Hepatic stellate cell (primary cell): Measurements from ENCODE around the gene IDH3G.

Source experiments
- DNase-seq: peaks from one replicate; pipeline ENCODE4 v3.0.0; 2011; ENCODE audit warnings: low spot score

Gene IDH3G

DNA sequence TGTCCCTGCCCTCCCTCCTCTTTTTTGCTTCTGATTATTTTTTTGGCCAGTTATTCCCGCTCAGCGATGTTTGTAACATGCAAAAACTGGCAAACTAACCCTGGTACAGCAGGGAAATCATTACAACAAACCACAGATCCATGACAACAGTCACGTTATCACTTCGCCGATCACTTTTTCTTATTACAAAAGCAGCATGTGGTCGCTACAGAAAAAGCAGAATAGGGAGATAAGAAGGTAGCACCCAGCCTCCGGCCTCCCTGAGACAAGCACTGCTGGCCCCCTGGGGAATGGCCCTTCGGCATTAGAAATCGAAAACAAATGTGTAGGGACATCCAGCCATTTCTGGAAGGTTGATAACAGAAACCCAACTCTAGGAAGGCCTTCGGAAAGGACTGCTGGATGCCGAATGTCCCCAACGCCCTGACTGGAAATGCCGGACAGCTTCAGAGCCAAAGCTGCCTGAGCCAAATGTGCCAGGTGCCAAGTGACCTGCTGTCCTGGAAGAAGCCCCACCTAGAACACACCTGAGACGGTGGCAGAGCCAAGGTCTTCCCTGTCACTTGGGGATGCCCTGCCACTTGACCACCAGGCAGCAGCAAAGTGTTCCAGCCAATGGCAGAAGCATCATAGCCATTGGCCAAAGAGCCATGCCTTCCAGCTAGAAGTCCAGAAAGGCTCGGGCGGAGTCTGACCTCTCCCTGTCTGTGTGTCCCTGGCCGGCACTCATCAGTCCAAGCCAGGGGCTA is 2.9 kb downstream of the IDH3G start:
- DNase-seq = no peak

DNA sequence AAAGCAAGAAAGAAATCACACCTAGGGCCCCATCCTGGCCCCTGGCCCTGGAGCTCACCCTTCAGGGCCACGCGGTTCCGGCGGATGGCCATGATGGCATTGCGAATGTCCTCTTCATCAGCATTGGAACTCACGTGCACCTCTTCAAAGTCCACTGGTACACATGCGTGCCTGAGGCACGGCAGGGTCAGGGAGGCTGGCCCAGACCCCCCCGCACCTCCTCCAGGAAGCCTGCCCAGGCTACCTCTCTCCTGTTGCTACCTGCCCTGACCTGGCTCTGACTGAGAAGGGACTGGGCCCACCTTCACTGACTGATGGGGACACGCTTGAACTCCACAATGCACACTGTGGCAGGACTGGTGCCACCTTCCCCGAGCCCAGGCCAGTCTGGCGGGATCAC is 4.5 kb downstream of the IDH3G start:
- DNase-seq = no peak

DNA sequence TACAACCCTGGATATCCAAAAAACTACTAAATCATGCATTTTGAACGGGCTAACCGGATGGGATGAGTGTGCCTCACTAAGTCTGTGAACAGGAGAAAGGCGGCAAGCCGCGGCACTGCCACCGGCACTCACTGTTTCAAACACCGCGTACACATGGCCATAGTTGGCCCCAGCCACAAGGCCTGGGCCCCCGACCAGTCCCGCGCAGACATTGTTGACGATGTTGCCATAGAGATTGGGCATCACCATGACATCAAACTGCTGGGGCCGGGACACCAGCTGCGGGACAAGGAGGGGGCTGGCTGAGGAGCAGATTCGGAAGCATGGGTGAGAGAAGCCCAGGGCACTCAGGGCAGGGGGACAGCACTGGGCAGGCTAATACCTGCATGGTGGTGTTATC is 7.5 kb downstream of the IDH3G start:
- DNase-seq = no peak

DNA sequence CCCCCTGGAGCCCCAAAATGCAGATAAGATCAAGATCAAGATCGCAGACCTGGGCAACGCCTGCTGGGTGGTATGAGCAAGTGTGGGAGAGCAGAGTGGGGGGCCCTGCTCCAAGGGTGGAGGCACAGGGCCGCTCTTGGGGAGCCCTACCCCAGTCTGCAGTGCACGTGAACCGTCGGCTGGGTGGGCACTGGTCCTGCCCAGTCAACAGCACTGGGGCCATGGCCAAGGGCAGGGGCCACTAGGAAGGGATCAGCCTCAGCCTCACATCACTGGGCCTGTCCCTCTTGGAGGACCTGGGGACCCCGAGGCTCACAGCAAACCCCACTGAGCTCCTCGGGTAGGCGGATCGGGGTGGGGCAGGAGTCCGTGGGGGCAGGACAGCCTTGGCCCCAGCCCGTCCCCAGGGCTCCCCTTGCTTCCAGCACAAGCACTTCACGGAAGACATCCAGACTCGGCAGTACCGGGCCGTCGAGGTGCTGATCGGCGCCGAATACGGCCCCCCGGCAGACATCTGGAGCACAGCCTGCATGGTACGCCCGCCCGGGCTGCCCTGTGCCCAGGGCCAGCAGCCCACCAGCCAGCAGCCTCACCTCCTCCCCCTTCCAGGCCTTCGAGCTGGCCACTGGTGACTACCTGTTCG is 9.7 kb downstream of the IDH3G start:
- no peak for DNase-seq

DNA sequence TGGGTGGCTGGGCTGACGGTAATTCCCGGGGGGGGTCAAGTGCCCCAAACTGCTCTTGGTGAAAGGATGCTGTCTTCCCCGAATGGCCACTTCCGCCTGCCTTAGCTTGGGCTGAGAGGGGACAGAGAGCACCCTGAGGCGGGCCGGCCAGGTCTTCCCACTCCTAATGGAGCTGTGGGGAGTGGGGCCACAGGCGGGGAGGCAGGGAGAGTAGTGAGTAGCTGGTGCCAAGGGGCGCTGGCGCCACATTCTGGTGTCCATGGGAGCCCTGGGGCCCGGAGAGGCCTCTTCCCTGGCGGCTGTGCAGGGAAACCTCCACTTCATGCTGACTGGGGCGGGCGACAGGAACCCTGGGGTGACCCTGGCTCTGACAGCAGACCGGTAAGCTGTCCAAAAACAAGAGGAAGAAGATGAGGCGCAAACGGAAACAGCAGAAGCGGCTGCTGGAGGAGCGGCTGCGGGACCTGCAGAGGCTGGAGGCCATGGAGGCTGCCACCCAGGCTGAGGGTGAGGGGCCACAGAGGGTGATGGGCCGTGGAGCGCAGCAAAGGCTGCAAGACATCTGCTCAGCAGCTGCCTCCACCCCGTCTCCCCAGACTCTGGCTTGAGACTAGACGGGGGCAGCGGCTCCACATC is 10.7 kb downstream of the IDH3G start:
- DNase-seq = no peak

DNA sequence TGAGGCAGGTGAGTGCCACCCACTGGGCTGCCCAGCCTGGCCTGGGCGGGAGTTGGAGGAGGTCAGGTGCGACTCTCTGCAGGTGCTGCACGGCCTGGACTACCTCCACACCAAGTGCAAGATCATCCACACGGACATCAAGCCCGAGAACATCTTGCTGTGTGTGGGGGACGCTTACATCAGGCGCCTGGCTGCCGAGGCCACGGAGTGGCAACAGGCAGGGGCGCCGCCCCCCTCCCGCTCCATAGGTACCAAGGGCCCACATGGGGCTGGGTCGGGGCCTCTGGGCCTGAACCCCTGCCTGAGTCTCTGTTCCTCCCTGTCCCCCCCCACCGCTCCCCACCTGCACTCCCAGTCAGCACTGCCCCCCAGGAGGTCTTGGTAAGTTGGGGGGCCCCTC is 11.3 kb downstream of the IDH3G start:
- DNase-seq = no peak

DNA sequence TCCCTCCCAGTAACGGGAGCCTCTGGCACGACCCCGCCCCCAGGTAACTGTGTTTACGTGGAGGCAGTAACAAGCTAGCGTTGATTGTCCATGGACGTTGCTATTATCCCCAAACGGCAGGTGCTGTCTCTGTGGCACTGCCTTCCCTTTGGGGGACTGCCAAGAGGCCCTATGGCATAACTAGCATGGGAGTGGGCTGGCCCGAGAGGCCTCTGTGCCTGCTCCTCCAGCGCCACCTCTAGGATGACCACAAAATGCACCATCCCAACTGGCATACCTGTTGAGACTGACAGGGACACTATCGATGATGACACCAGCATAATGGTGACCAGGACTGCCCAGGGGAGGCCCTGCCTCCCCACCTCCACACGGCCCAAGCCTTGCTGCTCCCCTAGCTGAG is 11.9 kb downstream of the IDH3G start:
- no peak for DNase-seq

DNA sequence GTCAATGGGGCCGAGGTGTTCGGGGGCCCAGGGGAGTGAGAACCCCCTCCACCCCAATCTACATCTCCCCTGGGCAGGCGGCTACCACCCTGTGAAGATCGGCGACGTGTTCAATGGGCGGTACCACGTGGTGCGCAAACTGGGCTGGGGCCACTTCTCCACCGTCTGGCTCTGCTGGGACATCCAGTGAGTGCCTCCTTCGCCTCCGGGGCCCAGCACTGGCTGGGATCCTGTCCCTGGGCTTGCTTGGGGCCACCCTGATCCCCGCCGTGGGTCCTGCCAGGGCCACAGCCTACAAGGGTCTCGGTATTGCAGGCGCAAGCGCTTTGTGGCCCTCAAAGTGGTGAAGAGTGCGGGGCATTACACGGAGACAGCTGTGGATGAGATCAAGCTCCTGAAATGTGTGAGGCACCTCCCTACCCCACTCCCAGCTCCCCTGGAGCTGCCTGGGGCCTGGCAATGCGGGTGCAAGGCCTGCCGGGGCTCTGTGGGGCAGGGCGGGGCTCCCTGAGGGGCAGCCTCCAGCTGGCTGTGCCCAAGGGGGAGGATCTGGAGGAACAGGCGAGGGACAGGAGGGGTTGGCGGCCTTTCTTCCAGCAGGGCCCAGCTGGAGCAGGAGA is 12.6 kb downstream of the IDH3G start:
- DNase-seq = no peak

DNA sequence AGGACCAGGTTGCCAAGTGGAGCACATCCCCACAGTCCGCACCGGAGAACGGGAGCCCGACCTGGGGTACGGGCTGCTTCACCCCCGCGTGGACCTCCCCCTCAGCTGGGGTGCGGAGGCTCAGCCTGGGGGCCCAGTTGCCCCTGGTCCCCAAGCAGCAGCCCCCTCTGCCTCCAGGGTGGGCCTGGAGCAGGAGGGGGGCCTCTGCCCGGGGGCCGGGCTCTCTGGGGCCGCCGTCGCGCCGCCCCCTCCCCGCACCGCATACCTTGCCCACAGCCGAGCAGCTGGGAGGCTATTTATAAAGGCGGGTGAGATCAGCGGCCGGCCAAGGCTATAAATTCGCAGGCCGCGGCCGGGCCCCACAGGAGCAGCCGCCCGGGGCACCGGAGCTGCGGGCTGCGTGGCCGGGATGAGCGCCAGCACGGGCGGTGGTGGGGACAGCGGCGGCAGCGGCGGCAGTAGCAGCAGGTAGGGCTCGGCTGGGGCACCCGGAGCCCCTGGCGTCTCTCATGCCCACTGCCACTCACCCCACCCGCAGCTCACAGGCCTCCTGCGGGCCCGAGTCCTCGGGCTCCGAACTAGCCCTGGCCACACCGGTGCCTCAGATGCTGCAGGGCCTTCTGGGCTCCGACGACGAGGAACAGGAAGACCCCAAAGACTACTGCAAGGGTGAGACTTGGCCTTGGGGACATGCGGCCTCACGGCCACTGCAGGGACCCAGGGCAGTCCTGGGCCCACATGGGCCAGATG is 13.3 kb downstream of the IDH3G start, which contains the start of gene SRPK3:
Gene SRPK3 (plus strand): TSS at position 364 of the 750 bp plus-strand sequence. CDS start 46 bp downstream, at position 410.
- peak; percentile 72 for DNase-seq

DNA sequence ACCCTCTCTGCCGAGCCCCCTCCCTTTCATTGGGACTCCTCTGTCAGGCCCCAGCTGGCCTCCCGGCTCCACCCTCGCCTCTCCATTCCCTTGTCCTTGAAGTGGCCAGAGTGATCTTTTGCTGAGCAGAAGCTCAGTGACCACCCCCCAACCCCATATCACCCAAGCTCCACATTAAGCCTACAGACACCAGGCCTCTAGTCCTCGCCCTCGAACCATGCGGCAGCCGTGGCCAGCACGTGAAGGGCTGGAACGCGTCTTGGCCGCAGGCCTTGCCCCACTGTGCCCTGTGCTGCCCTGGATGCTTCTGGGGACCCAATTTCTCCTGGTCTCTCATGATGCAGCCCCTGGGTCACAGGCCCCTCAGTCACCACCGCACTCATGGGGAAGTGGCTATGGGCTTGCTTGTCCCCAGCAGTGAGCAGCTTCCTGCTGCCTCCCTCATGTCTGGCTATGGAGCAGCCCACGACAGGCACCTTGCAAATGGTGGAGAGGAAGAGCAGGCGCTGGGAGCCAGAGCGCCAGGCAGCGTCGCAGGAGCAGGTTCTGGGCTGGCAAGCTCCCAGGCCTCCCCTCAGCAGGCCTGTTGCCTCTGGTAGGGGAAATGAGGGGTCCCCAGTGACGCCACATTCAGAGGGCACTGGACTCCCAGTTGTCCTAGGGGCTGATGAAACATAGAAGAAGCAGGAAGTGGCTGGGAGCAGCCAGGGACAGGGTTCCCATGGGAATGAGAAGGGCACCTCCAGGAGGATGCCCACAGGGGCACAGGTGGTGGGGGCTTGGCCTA is 14.1 kb downstream of the IDH3G start:
- DNase-seq = no peak

DNA sequence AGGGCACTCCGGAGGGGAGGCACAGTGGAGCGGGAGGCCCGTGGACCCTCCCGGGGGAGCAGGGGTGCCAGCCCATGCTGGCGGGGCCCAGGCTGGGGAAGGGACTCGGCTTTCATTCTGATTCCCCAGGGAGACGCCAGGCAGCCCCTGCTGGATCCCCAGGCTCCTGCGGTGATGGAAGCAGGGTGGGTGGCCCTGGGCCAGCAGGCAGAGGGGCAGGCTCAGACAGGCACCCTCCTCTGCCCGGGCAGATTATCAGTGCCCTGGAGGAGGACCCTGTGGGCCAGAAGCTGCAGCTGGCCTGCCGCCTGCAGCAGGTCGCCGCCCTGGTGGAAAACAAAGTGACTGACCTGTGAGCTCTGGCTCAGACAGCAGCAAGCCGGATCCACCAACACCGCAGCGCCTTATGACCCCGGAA is 15.5 kb downstream of the IDH3G start:
- no peak for DNase-seq

DNA sequence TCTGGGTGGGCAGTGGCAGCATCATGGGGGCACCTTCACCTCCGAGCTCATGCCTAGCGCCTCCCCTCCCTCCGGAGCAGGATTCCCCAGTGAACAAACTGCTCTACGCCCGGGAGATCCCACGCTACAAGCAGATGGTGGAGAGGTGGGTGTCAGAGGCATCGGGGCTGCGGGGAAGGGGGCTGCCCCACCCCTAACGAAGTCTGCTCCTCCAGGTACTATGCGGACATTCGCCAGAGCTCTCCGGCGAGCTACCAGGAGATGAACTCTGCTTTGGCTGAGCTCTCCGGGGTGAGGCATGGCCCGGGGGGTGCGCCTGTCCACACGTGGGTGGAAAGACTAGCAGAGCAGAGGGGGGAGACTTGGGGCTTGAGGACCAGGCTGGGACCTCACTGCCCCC is 16.0 kb downstream of the IDH3G start:
- no peak for DNase-seq

DNA sequence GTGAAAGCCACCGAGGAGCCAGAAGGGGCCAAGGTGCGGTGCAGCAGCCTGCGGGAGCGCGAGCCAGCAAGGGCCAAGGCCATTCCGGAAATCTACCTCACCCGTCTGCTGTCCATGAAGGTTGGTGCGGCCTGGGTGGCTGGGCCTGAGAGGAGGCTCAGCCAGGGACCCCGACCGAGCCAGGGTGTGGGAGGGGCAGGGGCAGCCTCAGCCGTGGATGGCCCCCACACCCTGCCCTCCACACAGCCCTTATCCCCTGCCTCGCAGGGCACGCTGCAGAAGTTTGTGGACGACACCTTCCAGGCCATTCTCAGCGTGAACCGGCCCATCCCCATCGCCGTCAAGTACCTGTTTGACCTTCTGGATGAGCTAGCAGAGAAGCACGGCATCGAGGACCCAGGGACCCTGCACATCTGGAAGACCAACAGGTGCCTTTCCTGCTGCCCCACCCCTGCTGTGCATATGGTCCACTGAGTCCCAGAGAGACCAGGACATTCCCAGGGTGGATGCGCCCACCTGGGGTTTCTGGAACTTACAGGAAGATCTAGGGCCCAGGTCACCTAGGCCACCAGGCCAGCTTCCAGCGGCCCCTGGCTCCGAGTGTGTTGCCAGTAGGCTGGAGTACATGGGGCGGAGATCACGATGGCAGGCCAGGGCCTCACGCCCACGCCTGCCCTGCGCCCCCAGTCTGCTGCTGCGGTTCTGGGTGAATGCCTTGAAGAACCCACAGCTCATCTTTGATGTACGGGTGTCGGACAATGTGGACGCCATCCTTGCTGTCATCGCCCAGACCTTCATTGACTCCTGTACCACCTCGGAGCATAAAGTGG is 16.7 kb downstream of the IDH3G start:
- no peak for DNase-seq

DNA sequence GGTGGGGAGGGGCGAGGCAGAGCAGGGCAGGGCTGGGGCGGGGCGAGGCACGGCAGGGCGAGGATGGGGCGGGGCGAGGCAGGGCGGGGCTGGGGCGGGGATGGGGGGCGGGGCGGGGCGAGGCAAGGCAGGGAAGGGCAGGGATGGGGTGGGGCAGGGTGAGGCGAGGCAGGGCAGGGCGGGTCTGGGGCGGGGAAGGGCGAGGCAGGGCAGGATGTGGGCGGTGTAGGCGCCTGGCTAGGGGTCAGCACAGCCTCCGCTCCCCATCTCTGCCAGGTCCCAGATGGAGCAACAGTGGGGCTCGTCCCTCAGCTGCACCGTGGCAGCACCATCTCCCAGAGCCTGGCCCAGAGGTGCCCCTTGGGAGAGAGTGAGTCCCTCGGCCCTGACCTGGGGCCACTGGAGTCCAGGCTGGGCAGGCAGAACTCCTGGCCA is 17.5 kb downstream of the IDH3G start:
- DNase-seq = no peak

DNA sequence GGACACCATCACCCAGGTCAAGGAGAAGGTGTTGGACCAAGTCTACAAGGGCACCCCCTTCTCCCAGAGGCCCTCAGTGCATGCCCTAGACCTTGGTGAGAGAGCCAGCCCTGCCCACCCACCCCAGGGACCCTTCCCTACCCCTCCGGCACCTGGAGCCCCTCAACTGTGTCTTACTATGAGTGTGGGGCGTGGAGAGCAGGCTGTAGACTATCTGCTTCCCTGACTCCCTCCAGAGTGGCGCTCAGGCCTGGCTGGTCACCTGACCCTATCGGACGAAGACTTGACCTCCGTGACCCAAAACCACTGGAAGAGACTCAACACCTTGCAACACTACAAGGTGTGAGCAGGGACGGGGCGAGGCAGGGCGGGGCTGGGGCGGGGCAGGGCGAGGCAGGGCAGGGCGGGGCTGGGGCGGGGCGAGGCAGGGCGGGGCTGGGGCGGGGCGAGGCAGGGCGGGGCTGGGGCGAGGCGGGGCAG is 18.0 kb downstream of the IDH3G start:
- no peak for DNase-seq

DNA sequence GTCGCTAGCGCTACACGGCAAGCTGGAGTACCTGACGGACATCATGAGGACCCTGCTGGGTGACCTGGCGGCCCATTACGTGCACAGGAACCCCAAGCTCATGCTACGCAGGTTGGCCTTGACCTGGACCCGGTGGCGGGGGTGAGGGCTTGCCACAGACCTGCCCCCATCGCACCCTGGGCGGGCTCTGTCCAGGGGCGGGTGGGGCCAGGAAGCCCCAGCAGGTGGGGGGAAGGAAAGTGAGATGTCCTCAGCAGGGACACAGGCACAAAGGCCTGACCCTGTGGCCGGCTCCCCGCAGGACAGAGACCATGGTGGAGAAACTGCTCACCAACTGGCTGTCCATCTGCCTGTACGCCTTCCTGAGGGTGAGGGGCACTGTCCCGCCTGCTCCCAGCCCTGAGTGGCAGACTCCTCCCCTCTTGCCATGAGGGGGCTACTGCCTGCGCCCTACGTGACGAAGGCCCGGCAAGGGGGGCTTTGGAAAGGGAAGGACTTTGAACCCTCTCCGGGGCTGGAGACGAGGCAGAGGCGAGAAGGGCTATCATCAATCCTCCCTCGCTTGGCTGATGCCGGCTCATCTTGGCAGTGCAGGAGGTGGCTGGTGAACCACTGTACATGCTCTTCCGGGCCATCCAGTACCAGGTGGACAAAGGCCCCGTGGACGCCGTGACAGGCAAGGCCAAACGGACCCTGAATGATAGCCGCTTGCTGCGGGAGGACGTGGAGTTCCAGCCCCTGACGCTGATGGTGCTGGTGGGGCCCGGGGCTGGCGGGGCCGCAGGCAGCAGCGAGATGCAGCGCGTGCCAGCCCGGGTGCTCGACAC is 18.7 kb downstream of the IDH3G start:
- DNase-seq = no peak

DNA sequence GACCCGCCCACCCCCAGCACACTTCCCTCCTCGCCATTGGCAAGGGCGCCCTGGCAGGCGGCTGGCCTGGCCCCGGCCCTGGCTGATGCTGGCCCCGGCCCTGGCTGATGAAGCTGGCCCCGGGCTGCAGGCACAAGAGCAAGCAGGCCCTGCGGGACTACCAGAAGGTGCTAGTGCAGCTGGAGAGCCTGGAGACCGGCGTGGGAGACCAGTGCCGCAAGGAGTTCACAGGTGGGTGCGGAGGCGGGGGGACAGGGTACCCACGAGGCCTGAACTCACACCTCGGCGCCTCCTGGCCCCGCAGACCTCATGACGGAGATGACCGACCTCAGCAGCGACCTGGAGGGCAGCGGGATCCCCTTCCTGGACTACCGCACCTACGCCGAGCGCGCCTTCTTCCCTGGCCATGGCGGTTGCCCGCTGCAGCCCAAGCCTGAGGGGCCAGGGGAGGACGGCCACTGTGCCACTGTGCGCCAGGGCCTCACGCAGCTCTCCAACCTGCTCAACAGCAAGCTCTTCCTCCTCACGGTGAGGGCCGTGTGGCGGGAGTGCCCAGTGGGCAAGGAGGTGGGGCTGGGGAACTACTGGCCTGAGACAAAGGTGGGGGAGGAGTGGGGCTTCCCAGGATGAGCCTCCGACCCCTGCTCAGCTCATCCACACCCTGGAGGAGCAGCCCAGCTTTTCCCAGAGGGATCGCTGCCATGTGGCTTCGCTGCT is 19.4 kb downstream of the IDH3G start:
- no peak for DNase-seq

DNA sequence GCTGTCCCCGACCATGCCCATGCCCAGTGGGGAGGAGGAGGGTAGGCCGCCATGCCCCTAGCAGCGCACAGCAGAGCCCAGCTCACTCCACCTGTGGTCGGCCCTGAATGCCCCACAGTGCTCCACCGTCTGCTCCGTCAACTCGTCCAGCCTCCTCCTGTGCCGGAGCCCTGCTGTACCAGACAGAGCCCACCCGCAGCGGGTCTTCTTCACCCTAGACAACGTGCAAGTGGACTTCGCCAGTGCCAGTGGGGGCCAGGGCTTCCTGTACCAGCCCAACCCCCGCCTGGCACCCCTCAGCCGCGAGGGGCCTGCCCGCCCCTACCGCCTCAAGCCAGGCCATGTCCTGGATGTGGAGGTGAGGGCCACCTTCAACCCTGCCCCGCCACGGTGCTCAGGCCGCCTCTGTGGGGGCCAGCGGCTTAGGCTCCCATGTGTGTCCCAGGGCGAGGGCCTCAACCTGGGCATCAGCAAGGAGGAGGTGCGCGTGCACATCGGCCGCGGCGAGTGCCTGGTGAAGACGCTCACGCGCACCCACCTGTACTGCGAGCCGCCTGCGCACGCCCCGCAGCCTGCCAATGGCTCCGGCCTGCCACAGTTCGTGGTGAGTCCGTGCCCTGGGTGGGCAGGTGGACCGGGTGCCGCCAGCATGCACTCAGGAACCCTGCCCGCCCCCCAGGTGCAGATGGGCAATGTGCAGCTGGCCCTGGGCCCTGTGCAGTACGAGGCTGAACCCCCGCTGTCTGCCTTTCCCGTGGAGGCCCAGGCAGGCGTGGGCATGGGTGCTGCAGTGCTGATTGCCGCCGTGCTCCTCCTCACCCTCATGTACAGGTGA is 20.2 kb downstream of the IDH3G start:
- DNase-seq = no peak
